NCI-H2227 (cell line): ENCODE results near the gene CLDN11.

Source experiments
- DNase-seq: peaks from one replicate; lab custom pipeline; 2025; ENCODE audit not compliant: unreplicated experiment; lab: John Stamatoyannopoulos, UW

Gene CLDN11

DNA sequence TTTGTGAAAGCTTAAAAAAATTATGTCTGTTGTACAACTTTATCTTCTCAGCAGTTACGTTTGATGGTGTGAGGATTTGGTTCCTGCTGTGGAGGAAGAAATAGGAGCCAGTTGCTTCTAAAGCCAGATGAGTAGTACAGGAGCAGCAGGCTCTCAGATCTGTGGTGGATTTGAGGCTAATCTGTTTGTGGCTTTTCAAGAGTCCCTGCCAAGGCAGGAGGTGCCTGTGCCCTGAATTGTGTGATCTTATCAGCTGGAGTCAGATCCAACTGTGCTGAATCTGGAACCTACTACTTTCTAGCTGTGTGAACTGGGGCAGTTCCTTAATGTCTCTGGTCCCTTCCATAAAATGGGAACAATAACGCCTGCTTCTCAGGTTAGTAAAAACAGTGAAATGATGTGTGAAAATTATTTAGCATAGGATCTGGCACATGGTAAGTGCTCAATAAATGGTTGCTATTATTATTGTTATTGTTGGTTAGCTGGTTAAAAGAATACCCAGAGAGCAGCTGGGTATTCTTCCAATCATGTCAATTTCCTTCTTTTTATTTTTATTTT is 7.7 kb downstream of the CLDN11 start:
- DNase-seq = no peak

DNA sequence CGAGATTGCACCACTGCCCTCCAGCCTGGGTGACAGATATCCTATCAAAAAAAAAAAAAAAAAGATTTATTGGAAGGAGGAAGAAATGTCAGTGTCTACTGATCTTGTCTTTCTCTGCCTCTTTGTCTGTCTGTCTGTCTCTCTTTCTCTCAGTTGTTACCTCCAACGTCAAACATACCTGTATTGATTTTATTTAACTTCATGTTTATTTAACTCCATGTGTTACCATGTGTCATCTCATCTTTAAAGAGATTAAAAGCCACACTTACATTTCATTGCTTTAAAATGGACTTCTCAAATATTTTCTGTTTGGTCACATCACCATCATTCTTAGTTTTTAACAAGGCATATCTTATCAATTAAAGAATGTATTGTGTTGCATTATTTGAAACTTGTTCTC is 9.4 kb downstream of the CLDN11 start:
- no peak for DNase-seq

DNA sequence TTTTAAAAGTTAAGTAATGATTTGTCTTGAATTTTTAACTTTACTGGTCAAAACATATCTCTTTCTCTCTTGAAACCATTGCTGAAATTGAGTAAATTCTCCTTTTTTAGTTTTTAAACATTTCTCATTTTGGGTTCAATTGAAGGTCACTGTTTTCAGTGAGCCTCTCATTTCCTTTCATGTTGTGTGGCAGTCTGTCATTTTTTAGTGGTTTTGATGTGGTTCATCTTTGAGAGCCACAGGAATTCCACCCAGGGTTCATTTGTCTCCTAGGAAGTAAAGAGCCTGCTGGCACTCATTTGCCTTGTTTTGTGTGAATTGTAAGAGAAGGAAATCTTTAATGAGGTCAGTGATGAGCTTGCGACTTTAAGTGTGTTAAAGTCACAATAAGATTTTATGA is 10.4 kb downstream of the CLDN11 start:
- no peak for DNase-seq

- no peak for DNase-seq
Measured at GRCh38 chr3:170431054-170431453, 12.4 kb downstream of the CLDN11 start.

DNA sequence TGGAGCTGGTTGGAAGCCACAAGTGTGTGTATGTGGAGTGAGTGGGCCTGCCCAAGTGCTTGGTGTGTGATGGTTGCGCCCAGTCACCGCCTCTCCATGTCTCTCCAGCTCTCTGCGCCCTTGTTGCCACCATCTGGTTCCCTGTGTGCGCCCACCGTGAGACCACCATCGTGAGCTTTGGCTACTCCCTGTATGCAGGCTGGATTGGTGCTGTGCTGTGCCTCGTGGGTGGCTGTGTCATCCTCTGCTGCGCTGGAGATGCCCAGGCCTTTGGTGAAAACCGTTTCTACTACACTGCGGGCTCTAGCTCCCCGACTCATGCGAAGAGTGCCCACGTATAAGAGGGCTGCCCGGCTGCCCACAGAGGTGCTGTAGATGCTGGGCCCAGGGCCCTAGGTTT is 13.7 kb downstream of the CLDN11 start:
- no peak for DNase-seq

GRCh38 chr3:170436697-170437096 is 18.0 kb downstream of the CLDN11 start:
- no peak for DNase-seq

GRCh38 chr3:170437176-170437575 is 18.5 kb downstream of the CLDN11 start:
- no peak for DNase-seq

- no peak for DNase-seq
Measured at GRCh38 chr3:170437696-170438407, 19.2 kb downstream of the CLDN11 start.

DNA sequence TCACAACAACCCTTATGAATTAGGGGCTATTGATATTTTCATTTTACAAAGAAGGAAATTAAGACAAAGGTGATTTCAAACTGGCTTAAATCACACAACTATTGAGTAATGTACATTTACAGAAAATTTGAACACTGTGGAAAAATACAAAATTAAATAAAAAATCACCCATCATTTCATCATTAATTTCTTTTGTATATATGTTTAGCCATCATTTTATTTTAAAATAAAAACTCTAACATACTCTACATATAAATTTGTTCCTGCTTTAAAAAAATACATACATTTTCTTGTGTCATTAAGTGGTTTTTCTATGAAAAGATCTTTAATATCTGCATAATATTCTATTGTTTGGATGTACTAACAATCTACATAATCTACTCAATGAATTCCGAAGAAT is 20.2 kb downstream of the CLDN11 start:
- no peak for DNase-seq

DNA sequence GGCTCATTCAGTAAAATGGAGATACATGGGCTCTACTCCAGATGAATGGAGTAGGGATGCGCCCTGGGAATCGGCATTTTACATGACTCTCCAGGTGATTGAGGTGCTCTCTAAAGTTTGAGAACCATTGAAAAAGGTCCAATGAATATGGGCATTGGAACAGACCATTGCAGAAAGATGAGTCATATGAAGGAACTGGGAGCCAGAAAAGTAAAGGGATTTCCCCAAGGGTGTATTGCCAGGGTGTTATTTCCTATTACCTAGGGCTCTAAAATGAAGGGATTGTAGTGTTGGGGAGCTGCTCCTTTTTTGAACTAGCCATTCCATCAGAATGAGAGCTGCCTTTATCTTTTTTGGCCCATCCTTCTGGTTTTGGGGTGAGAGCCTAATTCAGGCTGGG is 21.7 kb downstream of the CLDN11 start:
- DNase-seq = no peak

DNA sequence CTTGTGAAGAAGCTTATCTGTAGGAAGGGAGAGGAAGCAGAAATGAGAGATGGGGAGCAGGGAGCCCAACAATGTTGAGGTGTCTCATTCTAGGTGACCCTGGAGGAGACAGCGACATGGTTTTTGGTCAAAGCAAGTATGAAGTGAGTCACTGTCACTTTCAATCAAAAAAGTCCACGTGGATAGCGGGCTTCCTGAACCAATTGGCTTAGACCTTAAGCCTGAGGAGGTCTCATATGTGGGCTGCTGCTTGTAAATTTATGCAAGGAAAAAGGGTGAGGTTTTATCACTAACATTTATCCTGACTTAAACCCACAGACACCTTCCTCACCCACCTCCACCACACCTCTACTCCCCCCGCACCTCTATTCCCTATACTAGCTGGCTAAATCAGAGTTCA is 22.7 kb downstream of the CLDN11 start:
- DNase-seq = no peak

- no peak for DNase-seq
Measured at GRCh38 chr3:170442947-170443346, 24.3 kb downstream of the CLDN11 start.

DNA sequence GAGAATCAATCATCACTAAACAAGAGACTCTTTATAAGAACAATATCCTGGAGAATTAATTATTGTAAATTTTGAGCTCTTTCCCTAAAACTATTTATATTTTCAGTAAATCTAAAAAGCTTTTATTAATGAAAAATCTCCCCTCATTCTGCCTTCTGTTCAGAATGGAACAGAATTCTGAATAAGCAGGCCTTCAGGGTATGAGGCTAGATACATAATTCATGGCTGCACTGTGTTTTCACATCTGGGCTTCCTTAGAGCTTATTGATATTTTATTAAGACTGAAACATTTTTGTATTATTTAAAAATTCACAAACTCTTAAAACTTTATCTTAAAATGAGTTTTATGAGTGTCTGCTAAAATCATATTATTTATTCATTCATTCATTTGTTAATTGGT is 24.8 kb downstream of the CLDN11 start:
- DNase-seq = no peak

DNA sequence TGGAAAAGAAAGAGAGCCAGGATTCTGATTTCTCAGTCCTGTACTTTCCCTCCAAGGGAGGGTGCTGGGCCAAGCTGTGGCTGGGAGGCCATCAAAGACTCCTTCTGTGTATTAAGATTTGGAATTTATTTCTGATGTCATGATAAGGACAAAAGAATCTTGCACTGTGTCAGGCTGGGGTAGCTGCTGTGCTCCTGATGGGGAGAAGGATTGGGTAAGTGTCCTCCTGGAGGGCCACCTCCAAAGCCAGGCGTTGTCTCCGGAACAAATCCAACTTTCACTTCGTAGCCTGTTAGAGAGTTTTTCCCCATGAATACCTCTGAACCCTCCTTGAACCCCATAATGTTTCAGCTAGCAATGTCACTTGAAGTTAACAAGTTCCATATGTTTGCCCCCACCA is 29.9 kb downstream of the CLDN11 start:
- DNase-seq = no peak

DNA sequence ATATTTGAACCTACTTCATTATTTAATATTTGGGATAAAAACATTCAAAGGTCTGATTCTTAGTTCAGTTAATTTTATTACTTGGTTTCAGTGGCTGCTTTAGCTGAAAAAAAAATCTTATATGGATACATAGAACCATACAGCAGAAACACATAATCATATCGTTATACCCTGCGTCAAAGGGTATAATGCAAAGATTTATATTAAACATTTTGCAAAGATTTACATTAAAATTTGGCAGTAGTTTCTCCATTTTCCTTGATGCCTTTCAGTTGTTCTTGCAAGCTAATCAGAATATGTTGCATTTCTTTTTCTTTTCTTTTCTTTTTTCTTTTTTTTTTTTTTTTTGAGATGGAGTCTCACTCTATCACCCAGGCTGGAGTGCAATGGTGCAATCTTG is 31.4 kb downstream of the CLDN11 start:
- no peak for DNase-seq

DNA sequence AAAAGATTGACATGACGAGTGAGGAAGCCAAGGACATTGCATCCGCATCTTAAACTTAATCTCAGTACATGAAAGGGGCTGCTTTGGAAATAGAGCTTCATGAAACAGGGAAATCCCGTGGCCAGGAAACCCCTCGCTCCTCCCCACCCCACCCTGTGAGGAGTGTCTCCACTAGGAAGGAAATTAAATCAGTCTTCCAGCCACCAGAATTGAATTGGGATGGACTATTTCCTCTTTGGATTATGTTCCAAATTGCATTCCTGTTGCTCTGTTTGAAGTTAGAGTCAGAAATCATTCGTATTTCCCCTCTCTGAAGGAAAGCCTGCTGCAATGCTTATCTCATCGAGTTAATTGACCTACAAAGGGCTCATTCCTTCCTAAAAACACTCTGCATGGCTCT is 35.8 kb downstream of the CLDN11 start:
- DNase-seq = no peak

DNA sequence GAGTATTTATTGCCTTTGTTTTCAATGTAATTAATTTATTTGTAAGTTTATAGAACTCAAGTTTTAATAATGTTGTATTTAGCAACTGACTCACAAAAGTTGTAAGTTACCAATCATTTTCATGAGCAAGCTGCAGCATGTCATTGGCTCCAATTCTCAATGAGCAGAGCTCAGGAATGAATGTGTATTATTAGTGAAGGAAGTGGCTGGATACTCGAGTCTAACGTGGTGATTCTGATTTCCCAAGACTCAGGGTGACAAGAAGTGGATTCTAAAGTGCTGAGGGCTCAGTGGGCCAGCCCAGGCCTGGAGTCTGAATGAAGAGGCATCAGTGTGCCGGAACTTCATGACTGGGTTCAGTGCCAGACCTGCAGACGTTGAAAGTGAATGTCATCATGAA is 39.6 kb downstream of the CLDN11 start:
- DNase-seq = no peak

GRCh38 chr3:170463011-170463410 is 44.3 kb downstream of the CLDN11 start:
- no peak for DNase-seq

GRCh38 chr3:170465955-170466354 is 47.3 kb downstream of the CLDN11 start:
- DNase-seq = no peak

DNA sequence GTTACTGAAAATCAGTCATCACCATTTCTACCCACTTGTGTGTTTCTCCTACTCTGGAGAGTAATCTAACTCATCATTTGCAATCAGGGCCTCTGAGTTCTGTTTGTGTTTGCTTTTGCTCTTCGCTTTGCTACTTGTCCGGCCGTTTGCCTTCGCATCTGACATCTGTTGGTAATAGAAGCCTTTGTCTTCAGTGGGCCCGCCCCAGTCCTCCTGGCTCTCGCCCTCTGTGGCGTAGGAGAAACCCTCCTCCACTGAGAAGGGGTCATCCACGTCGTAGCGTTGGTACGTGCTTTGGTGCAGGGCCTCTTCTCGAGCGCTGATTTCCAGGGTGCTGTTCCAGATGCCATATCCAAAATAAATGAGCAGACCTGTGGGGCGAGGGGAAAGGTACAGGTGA is 48.3 kb downstream of the CLDN11 start:
- peak; percentile 84 for DNase-seq

DNA sequence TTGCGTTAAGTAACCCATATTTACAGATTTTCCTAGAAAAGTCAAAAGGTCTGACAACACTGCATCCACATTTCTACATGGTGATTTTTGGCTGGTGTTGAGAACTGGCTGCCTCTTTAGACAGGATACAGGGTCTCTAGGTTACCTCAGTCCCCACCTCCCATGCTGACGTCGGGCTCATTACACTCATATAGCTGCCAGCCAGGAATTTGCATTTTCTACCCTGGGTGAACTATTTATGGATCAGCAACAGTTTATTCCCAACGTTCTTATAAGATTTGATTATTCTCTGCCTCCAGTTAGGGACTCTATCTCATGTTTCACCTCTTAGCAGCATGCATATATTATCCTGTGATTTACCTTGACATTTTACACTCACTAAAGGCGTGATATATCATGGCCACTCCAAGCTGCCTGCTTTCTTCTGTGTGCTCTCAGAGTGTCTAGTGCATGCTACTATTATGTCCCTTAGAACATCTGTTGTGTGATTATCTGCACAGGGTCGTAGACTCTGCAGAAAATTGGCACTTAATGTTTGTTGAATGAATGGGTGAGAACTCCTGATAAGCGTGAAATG is 49.0 kb downstream of the CLDN11 start:
- peak; percentile 71 for DNase-seq

GRCh38 chr3:170469151-170470062 is 50.7 kb downstream of the CLDN11 start:
- no peak for DNase-seq
